OCI-M1 (cell line): ENCODE measurements around the gene PANX3.
A peak's percentile ranks its signal among the peaks of the same experiment; 100 is the strongest.

Experiments used
- DNase-seq: peaks from one replicate; lab custom pipeline; 2025; lab: John Stamatoyannopoulos, UW

Gene PANX3

GRCh38 chr11:124657904-124658303 is 46.7 kb downstream of the PANX3 start:
- no peak for DNase-seq

DNA sequence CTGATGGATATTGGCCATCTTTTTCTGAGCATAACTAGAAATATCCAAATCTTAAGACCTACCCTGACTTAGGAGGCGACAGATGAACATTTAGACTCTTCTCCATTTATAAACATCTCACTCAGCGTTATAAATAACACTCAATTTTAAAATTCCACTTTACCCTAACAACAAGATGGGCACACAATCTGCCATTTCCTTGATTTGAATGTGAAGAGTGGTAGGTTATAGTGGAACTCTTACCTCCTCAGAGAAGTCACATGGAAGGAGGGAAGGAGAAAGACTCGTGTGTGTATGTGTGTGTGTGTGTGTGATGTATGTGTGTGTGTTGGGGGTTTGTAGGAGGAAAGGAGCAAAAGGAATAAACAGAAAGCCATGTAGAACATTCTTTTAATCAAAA is 47.3 kb downstream of the PANX3 start:
- no peak for DNase-seq

GRCh38 chr11:124658986-124659385 is 47.8 kb downstream of the PANX3 start:
- no peak for DNase-seq

DNA sequence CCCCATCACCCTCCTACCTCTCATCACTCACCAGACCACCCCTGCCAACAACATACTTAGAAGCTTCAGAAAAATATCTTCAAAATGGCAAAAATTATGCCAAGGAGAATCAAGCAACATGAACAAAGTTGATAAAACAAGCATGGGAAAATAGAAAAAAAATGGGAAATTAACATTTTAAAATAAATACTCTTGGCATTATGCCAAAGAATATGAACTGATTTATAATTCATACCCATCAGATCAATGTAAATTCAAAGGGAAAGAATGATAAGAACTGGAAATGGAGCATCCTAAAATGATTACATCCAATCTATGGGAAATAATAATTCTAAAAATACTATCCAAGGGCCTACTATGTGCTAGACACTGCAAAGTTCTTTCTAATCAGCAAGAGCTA is 50.3 kb downstream of the PANX3 start:
- no peak for DNase-seq

GRCh38 chr11:124662106-124662505 is 50.9 kb downstream of the PANX3 start:
- DNase-seq, result no peak

DNA sequence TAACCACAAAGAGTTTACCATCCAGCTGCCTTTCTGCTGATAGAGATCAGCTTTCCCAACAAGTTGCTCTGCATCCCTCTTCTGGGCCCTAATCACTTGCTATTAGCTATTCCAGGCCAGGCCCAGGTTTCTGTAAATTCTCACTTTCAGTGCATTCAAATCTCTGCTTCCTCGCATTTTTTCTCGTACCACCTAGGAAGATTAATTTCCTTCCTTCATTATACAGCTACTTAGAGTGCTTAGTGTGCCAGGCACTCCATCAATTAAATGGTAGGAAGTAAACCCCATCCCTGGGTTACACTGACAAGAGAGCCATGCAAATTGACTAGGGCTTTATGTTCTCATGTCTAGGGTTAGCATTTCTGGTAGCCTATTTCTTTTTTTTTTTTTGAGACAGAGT is 52.6 kb downstream of the PANX3 start:
- DNase-seq, result no peak

GRCh38 chr11:124667601-124668000 is 56.4 kb downstream of the PANX3 start:
- peak; percentile 32 for DNase-seq

- peak; percentile 82 for DNase-seq
These were observed 58.0 kb downstream of the PANX3 start for GRCh38 chr11:124669193-124669592.
